T47D (cell line): ENCODE measurements around the gene TAS1R3.

Source experiments
- DNase-seq, 2 experiments: peaks; one replicate each; pipeline versions ENCODE4 v3.0.0 to v3.0.0-alpha.2; 2011 to 2012; ENCODE audit warnings: low read depth in 1 of 2, low spot score in 1 of 2
- JUND ChIP-seq: IDR thresholded peaks from 2 replicates; pipeline ENCODE4 v1.6.1; 2012; ENCODE audit warnings: low read depth
- in situ Hi-C: cut with HindIII; loops from 2 replicates; pipeline ENCODE4 v1.10.0; 2016; ENCODE audit warnings: low sequenced_read_pairs, low pct_unique_long_range_greater_than_20kb

TAS1R3 gene

GRCh38 chr1:1324524-1325287 is 6.4 kb upstream of the TAS1R3 start, which contains the start of the genes CPTP and INTS11:
CPTP (plus strand) TSS chr1:1324802; CDS start chr1:1326911, 2,109 bp downstream.
INTS11 (minus strand) TSS chr1:1324660; CDS start chr1:1324608, 52 bp downstream.
- DNase-seq: peak; percentile 76 to 92
- in situ Hi-C loops: no loop called here

GRCh38 chr1:1325288-1326074 is 5.6 kb upstream of the TAS1R3 start:
- peak in 1 of 2 experiments; percentile 65 for DNase-seq
- in situ Hi-C loops: no loop called here
- no peak for TF ChIP-seq JUND

More at GRCh38 chr1:1324524-1325287, 6.4 kb upstream of the TAS1R3 start, which contains the start of the genes CPTP and INTS11:
- no peak for TF ChIP-seq JUND

- no peak for TF ChIP-seq JUND
- in situ Hi-C loops: no loop called here
- no peak for DNase-seq
These were observed 4.9 kb upstream of the TAS1R3 start for GRCh38 chr1:1326075-1326605.

GRCh38 chr1:1327291-1327690 is 3.8 kb upstream of the TAS1R3 start:
- no peak for DNase-seq
- in situ Hi-C loops: no loop called here
- no peak for TF ChIP-seq JUND

GRCh38 chr1:1328254-1328653 is 2.8 kb upstream of the TAS1R3 start:
- DNase-seq: no peak
- in situ Hi-C loops: no loop called here
- TF ChIP-seq JUND: no peak

- in situ Hi-C loops: no loop called here
- no peak for DNase-seq
- TF ChIP-seq JUND: no peak
These were observed 1.5 kb upstream of the TAS1R3 start for GRCh38 chr1:1329304-1330210.

GRCh38 chr1:1330366-1331067 is 563 bp upstream of the TAS1R3 start:
- DNase-seq: no peak
- TF ChIP-seq JUND: no peak
- in situ Hi-C loops: no loop called here

- no peak for DNase-seq
- no peak for TF ChIP-seq JUND
- in situ Hi-C loops: no loop called here
These were observed 1.1 kb downstream of the TAS1R3 start for GRCh38 chr1:1332031-1332755.

GRCh38 chr1:1332774-1333480 is 1.8 kb downstream of the TAS1R3 start:
- in situ Hi-C loops: no loop called here
- no peak for TF ChIP-seq JUND
- DNase-seq: no peak

- in situ Hi-C loops: no loop called here
- no peak for DNase-seq
- TF ChIP-seq JUND: no peak
These were observed 2.6 kb downstream of the TAS1R3 start for GRCh38 chr1:1333551-1334241.
